Ishikawa (cell line): Measurements from ENCODE around the gene HAGHL.

Source experiments
- CEBPB ChIP-seq: IDR thresholded peaks from 2 replicates; pipeline ENCODE4 v1.6.1; 2012
- CREB1 ChIP-seq: IDR thresholded peaks from 2 replicates; pipeline ENCODE4 v1.6.1; 2012; ENCODE audit warnings: low read depth
- EGR1 ChIP-seq: IDR thresholded peaks from 2 replicates; pipeline ENCODE4 v1.6.1; 2012
- EP300 ChIP-seq: IDR thresholded peaks from 2 replicates; pipeline ENCODE4 v1.6.1; 2012; ENCODE audit warnings: borderline replicate concordance
- FOXM1 ChIP-seq: IDR thresholded peaks from 2 replicates; pipeline ENCODE4 v1.6.1; 2012; ENCODE audit warnings: low read depth, borderline replicate concordance
- NFIC ChIP-seq: IDR thresholded peaks from 2 replicates; pipeline ENCODE4 v1.6.1; 2012
- RAD21 ChIP-seq: IDR thresholded peaks from 2 replicates; pipeline ENCODE4 v1.6.1; 2012; ENCODE audit warnings: low read depth
- TAF1 ChIP-seq: IDR thresholded peaks from 2 replicates; pipeline ENCODE4 v1.6.1; 2012; ENCODE audit warnings: low read depth, mild to moderate bottlenecking
- TCF12 ChIP-seq: IDR thresholded peaks from 2 replicates; pipeline ENCODE4 v1.6.1; 2012; ENCODE audit warnings: low read depth
- TEAD4 ChIP-seq: IDR thresholded peaks from 2 replicates; pipeline ENCODE4 v1.6.1; 2012
- YY1 ChIP-seq: IDR thresholded peaks from 2 replicates; pipeline ENCODE4 v1.6.1; 2012; ENCODE audit warnings: low read depth
- ZBTB7A ChIP-seq: IDR thresholded peaks from 2 replicates; pipeline ENCODE4 v1.6.1; 2012; ENCODE audit warnings: low read depth
- TF ChIP-seq, protein P1 (sequence below): IDR thresholded peaks from 2 replicates; pipeline ENCODE4 v1.6.1; 2012
- TF ChIP-seq, protein P2 (sequence below): IDR thresholded peaks from 2 replicates; pipeline ENCODE4 v1.6.1; 2012; ENCODE audit warnings: low read depth, mild to moderate bottlenecking
- TF ChIP-seq, protein P3 (sequence below): IDR thresholded peaks from 2 replicates; pipeline ENCODE4 v1.6.1; 2012

HAGHL gene

DNA sequence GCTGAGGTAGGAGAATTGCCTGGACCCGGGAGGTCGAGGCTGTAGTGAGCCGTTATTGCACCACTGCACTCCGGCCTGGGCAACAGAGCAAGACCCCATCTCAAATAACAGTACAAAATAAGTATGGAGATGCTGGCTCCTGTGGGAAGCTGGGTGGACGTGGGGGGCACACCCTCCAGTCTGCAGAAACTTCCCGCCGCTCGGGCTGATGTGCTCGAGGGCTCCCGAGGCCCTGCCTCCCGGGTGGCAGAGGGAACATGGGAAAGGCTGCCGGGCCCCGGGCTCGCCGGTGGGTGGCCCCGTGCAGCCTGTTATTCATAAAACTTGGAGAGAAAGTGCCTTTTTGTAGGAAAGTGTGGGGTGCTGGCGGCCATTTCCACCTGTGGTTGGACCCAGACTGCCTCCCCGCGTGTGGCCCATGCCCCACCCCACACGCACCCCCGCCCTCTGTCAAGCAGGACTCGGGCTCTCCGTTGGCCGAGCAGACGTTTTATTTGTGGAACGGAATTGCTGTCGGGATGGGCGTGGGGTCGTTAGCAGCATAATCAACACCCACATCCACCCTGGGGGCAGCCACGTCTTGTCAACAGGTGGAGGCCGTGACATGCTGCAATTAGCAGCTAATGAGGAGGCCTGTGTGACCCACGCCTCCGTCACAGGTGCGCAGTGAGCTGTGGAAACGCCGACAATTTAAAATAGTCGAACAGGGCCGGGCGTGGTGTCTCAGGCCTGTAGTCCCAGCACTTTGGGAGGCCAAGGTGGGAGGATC lies 21.3 kb downstream of the HAGHL start:
- TF ChIP-seq TEAD4, result no peak
- TF ChIP-seq NFIC, result no peak
- no peak for TF ChIP-seq CEBPB
- no peak for TF ChIP-seq CREB1

DNA sequence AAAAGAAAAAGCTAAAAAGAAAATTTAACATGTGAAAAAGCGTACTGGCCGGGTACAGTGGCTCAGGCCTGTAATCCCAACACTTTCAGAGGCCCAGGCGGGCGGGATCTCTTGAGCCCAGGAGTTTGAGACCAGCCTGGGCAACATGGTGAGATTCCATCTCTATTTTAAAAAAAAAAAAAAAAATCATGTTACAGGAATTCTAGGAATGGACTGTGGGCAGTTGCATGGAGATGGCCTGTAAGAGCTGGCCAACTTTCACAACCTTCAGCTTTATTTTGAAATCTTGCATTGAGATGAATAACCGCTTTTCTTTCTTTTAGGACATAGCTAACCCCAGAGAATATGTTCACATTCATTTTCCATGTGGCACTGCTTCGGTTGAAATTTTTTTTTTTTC lies 22.1 kb downstream of the HAGHL start:
- no peak for TF ChIP-seq CEBPB
- no peak for TF ChIP-seq YY1
- TF ChIP-seq EGR1, result no peak
- TF ChIP-seq, protein P1, sequence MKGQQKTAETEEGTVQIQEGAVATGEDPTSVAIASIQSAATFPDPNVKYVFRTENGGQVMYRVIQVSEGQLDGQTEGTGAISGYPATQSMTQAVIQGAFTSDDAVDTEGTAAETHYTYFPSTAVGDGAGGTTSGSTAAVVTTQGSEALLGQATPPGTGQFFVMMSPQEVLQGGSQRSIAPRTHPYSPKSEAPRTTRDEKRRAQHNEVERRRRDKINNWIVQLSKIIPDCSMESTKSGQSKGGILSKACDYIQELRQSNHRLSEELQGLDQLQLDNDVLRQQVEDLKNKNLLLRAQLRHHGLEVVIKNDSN, result no peak
- TF ChIP-seq EP300, result no peak
- TF ChIP-seq, protein P2, sequence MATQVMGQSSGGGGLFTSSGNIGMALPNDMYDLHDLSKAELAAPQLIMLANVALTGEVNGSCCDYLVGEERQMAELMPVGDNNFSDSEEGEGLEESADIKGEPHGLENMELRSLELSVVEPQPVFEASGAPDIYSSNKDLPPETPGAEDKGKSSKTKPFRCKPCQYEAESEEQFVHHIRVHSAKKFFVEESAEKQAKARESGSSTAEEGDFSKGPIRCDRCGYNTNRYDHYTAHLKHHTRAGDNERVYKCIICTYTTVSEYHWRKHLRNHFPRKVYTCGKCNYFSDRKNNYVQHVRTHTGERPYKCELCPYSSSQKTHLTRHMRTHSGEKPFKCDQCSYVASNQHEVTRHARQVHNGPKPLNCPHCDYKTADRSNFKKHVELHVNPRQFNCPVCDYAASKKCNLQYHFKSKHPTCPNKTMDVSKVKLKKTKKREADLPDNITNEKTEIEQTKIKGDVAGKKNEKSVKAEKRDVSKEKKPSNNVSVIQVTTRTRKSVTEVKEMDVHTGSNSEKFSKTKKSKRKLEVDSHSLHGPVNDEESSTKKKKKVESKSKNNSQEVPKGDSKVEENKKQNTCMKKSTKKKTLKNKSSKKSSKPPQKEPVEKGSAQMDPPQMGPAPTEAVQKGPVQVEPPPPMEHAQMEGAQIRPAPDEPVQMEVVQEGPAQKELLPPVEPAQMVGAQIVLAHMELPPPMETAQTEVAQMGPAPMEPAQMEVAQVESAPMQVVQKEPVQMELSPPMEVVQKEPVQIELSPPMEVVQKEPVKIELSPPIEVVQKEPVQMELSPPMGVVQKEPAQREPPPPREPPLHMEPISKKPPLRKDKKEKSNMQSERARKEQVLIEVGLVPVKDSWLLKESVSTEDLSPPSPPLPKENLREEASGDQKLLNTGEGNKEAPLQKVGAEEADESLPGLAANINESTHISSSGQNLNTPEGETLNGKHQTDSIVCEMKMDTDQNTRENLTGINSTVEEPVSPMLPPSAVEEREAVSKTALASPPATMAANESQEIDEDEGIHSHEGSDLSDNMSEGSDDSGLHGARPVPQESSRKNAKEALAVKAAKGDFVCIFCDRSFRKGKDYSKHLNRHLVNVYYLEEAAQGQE, result no peak
- no peak for TF ChIP-seq NFIC

DNA sequence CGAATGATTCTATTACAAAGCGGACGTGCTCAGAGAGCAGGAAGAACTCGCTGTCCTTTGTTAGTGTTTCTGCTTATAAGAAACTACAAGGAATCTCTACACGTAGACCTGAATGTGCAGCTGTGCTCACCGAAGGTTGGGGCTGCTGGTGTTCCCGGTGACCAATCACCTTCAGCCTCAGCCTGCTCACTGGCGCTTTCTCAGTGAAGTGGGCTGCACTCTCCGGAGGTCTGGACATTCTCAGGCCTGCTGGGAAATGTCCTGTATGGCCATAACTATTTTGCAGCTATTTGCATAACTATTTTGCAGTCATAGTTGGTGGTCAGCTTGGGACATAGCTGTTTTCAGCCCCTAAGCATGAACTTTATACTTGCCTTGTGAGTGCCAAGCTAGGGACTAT lies 23.6 kb downstream of the HAGHL start:
- TF ChIP-seq TEAD4 (no peak), TCF12 (no peak), EP300 (no peak)
- TF ChIP-seq, protein P2, result no peak

DNA sequence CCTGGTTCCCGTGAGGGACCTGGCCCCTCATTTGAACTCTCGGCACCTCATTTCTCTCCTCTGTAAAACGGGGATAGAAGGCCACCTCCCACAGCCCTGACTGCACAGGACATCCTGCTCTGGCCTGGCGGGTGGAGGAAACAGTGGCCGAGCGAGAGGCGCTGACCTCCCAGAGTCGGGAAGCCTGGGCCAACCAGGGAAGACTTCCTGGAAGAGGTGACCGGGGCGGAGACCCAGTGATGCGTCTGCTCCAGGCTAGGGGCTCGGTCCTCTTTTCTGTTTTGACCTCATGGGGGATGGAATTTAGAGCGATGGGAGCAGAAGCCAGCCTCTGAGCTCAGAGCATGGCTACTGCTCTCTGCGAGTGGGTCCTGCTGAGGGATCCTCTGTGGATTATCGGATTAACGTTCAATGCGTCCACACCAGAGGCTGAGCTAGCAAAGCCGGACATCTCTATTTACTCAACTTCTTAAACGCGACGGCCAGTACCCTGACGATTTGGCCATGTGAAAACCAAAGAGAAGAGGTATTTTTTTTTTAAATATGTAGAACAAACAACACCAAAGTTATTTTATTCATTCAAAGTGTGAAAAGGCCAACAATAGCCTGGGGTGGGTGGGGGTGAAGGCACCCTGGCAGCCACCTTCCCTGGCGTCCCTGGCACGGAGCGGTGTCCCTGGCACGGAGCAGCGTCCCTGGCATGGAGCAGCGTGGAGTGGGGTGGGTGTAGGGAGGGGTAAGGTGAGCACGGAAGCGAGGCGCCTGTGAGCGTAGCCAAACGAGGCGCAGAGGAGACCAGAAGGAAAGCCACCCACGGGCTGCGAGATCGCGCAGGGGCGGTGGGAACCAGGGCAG lies 24.5 kb downstream of the HAGHL start:
- TF ChIP-seq EP300 (no peak), YY1 (no peak), NFIC (no peak), ZBTB7A (no peak), TAF1 (no peak), EGR1 (no peak), TEAD4 (no peak), RAD21 (no peak), CREB1 (no peak), CEBPB (no peak), FOXM1 (no peak), TCF12 (no peak)
- TF ChIP-seq, protein P2, result no peak
- TF ChIP-seq, protein P1, result no peak
- TF ChIP-seq, protein P3, sequence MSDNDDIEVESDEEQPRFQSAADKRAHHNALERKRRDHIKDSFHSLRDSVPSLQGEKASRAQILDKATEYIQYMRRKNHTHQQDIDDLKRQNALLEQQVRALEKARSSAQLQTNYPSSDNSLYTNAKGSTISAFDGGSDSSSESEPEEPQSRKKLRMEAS, result no peak

DNA sequence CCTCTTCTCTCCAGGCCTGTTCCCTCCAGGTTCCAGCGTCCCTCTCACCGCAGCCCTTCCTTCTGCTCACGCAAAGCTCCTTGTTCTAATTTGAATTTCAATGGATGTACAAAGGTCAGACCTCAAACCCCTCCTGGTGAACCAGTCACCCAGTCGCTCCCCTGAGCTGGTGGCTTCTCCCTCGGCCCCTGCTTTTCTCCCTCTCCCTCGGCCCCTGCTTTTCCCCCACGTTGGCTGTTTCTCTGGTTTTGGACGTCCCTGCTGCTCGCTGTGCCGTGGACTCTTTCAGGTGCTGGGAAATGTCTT lies 25.1 kb downstream of the HAGHL start:
- TF ChIP-seq, protein P2, result no peak
- no peak for TF ChIP-seq EP300
- no peak for TF ChIP-seq TCF12
- TF ChIP-seq CREB1, result no peak
- no peak for TF ChIP-seq YY1
- no peak for TF ChIP-seq RAD21
- no peak for TF ChIP-seq EGR1
- no peak for TF ChIP-seq TAF1
- no peak for TF ChIP-seq CEBPB
